Liver (tissue), 9 donors: Measurements from ENCODE around the gene PPP4R1. TPM values are rescaled to one million over a fixed set of nuclear protein-coding genes. Genes with fewer than 3 reads are reported as not detected.
"Not testable (repeated sequence)": the region's sequence is repeated elsewhere in the genome, so short reads cannot be mapped to it uniquely, and the experiment has no call there.

Experiments used
- DNase-seq: peaks from one replicate; pipeline ENCODE4 v3.0.0-alpha.2; 2017; ENCODE audit warnings: low spot score
- H3K27ac ChIP-seq, 2 donors: one replicate each; pipeline ENCODE4 v1.7.0; 2013; ENCODE audit warnings: inconsistent platforms in 2 of 2, low read length in 2 of 2, control low read depth in 1 of 2, low read depth in 1 of 2, mild to moderate bottlenecking in 1 of 2
- H3K27me3 ChIP-seq, 4 donors: one replicate each; pipeline versions ENCODE4 v1.6.1 to v1.7.0; 2013; ENCODE audit warnings: low read length in 3 of 4, inconsistent platforms in 1 of 4, mild to moderate bottlenecking in 1 of 4, moderate library complexity in 1 of 4; ENCODE audit not compliant: control insufficient read depth in 4 of 4, insufficient read depth in 4 of 4
- H3K36me3 ChIP-seq, 4 donors: one replicate each; pipeline versions ENCODE4 v1.6.1 to v1.7.0; 2013; ENCODE audit warnings: low read length in 3 of 4, mild to moderate bottlenecking in 3 of 4, low read depth in 1 of 4, moderate library complexity in 1 of 4; ENCODE audit not compliant: control insufficient read depth in 4 of 4, insufficient read depth in 3 of 4
- H3K4me1 ChIP-seq, 4 donors: one replicate each; pipeline versions ENCODE4 v1.6.1 to v1.7.0; 2013; ENCODE audit warnings: low read length in 3 of 4, mild to moderate bottlenecking in 3 of 4, moderate library complexity in 1 of 4; ENCODE audit not compliant: control insufficient read depth in 4 of 4, insufficient read depth in 4 of 4
- H3K4me3 ChIP-seq, 3 donors: one replicate each; pipeline versions ENCODE4 v1.6.1 to v1.7.0; 2013; ENCODE audit warnings: low read length in 3 of 3, control low read depth in 1 of 3, low read depth in 1 of 3, mild to moderate bottlenecking in 1 of 3
- H3K9ac ChIP-seq, 2 donors: one replicate each; pipeline ENCODE4 v1.7.0; 2013; ENCODE audit warnings: low read length in 2 of 2, mild to moderate bottlenecking in 2 of 2, moderate library complexity in 2 of 2, control low read depth in 1 of 2, low read depth in 1 of 2
- H3K9me3 ChIP-seq, 4 donors: one replicate each; pipeline versions ENCODE4 v1.6.1 to v1.7.0; 2013; ENCODE audit warnings: low read length in 3 of 4; ENCODE audit not compliant: control insufficient read depth in 4 of 4
- FOXA1 ChIP-seq: IDR thresholded peaks from 2 replicates; pipeline ENCODE4 v1.6.1; 2016; ENCODE audit warnings: antibody characterized with exemption
- FOXA2 ChIP-seq: IDR thresholded peaks from 2 replicates; pipeline ENCODE4 v1.6.1; 2016; ENCODE audit warnings: antibody characterized with exemption
- GABPA ChIP-seq, 2 donors: IDR thresholded peaks in 1 of 2; conservative IDR thresholded peaks in 1 of 2; 2 replicates each; pipeline ENCODE4 v1.6.1; 2016; ENCODE audit warnings: antibody characterized with exemption in 2 of 2, mild to moderate bottlenecking in 1 of 2, moderate library complexity in 1 of 2
- JUND ChIP-seq, 2 donors: IDR thresholded peaks; 2 replicates each; pipeline ENCODE4 v1.6.1; 2016; ENCODE audit warnings: antibody characterized with exemption in 2 of 2
- MAX ChIP-seq: IDR thresholded peaks from 2 replicates; pipeline ENCODE4 v1.6.1; 2016; ENCODE audit warnings: antibody characterized with exemption
- NR2F2 ChIP-seq: IDR thresholded peaks from 2 replicates; pipeline ENCODE4 v1.6.1; 2016; ENCODE audit warnings: antibody characterized with exemption
- RAD21 ChIP-seq, 2 donors: IDR thresholded peaks; 2 replicates each; pipeline ENCODE4 v1.6.1; 2016; ENCODE audit warnings: antibody characterized with exemption in 2 of 2, mild to moderate bottlenecking in 2 of 2
- RXRA ChIP-seq, 2 donors: IDR thresholded peaks; 2 replicates each; pipeline ENCODE4 v1.6.1; 2017 to 2018; ENCODE audit warnings: antibody characterized with exemption in 2 of 2, mild to moderate bottlenecking in 1 of 2
- TAF1 ChIP-seq: conservative IDR thresholded peaks from 2 replicates; pipeline ENCODE4 v1.6.1; 2016; ENCODE audit warnings: antibody characterized with exemption, mild to moderate bottlenecking
- ZBTB33 ChIP-seq: IDR thresholded peaks from 2 replicates; pipeline ENCODE4 v1.6.1; 2016; ENCODE audit warnings: antibody characterized with exemption
- WGBS: extraction: QIAGEN DNeasy Blood & Tissue Kit; methylation state at CpG from one replicate; pipeline ENCODE4 v1.1.7; 2013; 5-methylcytosine and 5-hydroxymethylcytosine counted together
- polyA plus RNA-seq, 2 donors: library from polyadenylated mRNA; stranded (reverse) in 1 of 2; unstranded in 1 of 2; fragments of 200-250 nt in 1 of 2; fragments of >200 nt in 1 of 2; fragmentation: Nextera tagmentation in 1 of 2; extraction: Ambion mirVana in 1 of 2; gene quantifications; one replicate each; pipeline versions ENCODE4 v1.2.1 to v1.2.3, GENCODE V29; 2013 to 2015
- total RNA-seq, 2 donors: library from RNA; depleted of rRNA; stranded (reverse); fragments of >200 nt; gene quantifications; one replicate each; pipeline ENCODE4 v1.2.3, GENCODE V29; 2014
- TF ChIP-seq, protein P1 (sequence below): IDR thresholded peaks from 2 replicates; pipeline ENCODE4 v1.6.1; 2016; ENCODE audit warnings: antibody characterized with exemption
- TF ChIP-seq, protein P2 (sequence below): IDR thresholded peaks from 2 replicates; pipeline ENCODE4 v1.6.1; 2016; ENCODE audit warnings: antibody characterized with exemption, mild to moderate bottlenecking
- donor health status: healthy.
- donor health status: healthy.
- donor health status: healthy.
- donor health status: healthy.
- donor health status: healthy.

The PPP4R1 gene
- total and polyA plus RNA-seq, 4 donors = 11.7 to 50.8 (median 22.8) TPM

- no peak for DNase-seq
- Histone ChIP-seq H3K4me1 (no peaks in the 10 kb centered on the region), H3K27me3 (no peaks in the 10 kb centered on the region), H3K36me3 (no peaks in the 10 kb centered on the region), H3K9me3 (no peaks in the 10 kb centered on the region), H3K4me3 (no peak overlapping the region), H3K27ac (no peak overlapping the region), H3K9ac (no peak overlapping the region)
- 90% methylated on average over 9 of the region's 9 CpGs for WGBS
- TF ChIP-seq ZBTB33 (no peak), RAD21 (IDR thresholded peaks at IDR 0.05) (no peak), FOXA1 (no peak), GABPA (IDR thresholded peaks at IDR 0.05 in 1 of 2, conservative IDR thresholded peaks at IDR 0.05 in 1 of 2) (no peak), MAX (no peak), NR2F2 (no peak), RXRA (IDR thresholded peaks at IDR 0.05) (no peak), JUND (IDR thresholded peaks at IDR 0.05) (no peak), TAF1 (no peak)
- TF ChIP-seq, protein P1, sequence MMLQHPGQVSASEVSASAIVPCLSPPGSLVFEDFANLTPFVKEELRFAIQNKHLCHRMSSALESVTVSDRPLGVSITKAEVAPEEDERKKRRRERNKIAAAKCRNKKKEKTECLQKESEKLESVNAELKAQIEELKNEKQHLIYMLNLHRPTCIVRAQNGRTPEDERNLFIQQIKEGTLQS = no peak
- TF ChIP-seq, protein P2, sequence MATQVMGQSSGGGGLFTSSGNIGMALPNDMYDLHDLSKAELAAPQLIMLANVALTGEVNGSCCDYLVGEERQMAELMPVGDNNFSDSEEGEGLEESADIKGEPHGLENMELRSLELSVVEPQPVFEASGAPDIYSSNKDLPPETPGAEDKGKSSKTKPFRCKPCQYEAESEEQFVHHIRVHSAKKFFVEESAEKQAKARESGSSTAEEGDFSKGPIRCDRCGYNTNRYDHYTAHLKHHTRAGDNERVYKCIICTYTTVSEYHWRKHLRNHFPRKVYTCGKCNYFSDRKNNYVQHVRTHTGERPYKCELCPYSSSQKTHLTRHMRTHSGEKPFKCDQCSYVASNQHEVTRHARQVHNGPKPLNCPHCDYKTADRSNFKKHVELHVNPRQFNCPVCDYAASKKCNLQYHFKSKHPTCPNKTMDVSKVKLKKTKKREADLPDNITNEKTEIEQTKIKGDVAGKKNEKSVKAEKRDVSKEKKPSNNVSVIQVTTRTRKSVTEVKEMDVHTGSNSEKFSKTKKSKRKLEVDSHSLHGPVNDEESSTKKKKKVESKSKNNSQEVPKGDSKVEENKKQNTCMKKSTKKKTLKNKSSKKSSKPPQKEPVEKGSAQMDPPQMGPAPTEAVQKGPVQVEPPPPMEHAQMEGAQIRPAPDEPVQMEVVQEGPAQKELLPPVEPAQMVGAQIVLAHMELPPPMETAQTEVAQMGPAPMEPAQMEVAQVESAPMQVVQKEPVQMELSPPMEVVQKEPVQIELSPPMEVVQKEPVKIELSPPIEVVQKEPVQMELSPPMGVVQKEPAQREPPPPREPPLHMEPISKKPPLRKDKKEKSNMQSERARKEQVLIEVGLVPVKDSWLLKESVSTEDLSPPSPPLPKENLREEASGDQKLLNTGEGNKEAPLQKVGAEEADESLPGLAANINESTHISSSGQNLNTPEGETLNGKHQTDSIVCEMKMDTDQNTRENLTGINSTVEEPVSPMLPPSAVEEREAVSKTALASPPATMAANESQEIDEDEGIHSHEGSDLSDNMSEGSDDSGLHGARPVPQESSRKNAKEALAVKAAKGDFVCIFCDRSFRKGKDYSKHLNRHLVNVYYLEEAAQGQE = no peak
These were observed 28.6 kb upstream of the PPP4R1 start for GRCh38 chr18:9642799-9643462.

- DNase-seq, H3K9me3 ChIP-seq, H3K27ac ChIP-seq, H3K36me3 ChIP-seq, H3K4me1 ChIP-seq, H3K4me3 ChIP-seq, H3K9ac ChIP-seq, H3K27me3 ChIP-seq: not testable (repeated sequence)
- WGBS = 94% methylated on average over 1 of the region's 1 CpG
These were observed 26.7 kb upstream of the PPP4R1 start for GRCh38 chr18:9641081-9641480.

GRCh38 chr18:9638886-9639285 lies 24.5 kb upstream of the PPP4R1 start:
- H3K27me3 ChIP-seq = no peaks in the 10 kb centered on the region
- H3K4me1 ChIP-seq = no peaks in the 10 kb centered on the region
- DNase-seq = no peak
- no peaks in the 10 kb centered on the region for H3K9me3 ChIP-seq
- TF ChIP-seq RAD21 (IDR thresholded peaks at IDR 0.05) (no peak), FOXA2 (no peak)
- TF ChIP-seq, protein P2 = no peak
- H3K36me3 ChIP-seq = no peaks in the 10 kb centered on the region
- 80% methylated on average over 4 of the region's 4 CpGs for WGBS
- H3K4me3 ChIP-seq = no peak overlapping the region
- H3K9ac ChIP-seq = no peak overlapping the region
- no peak overlapping the region for H3K27ac ChIP-seq
